NCI-H2227 (cell line): Measurements from ENCODE around the gene HRCT1.
"Not testable (repeated sequence)": the region's sequence is repeated elsewhere in the genome, so short reads cannot be mapped to it uniquely, and the experiment has no call there.

Source experiments
- DNase-seq: peaks from one replicate; lab custom pipeline; 2025; ENCODE audit not compliant: unreplicated experiment; lab: John Stamatoyannopoulos, UW

The HRCT1 gene

DNA sequence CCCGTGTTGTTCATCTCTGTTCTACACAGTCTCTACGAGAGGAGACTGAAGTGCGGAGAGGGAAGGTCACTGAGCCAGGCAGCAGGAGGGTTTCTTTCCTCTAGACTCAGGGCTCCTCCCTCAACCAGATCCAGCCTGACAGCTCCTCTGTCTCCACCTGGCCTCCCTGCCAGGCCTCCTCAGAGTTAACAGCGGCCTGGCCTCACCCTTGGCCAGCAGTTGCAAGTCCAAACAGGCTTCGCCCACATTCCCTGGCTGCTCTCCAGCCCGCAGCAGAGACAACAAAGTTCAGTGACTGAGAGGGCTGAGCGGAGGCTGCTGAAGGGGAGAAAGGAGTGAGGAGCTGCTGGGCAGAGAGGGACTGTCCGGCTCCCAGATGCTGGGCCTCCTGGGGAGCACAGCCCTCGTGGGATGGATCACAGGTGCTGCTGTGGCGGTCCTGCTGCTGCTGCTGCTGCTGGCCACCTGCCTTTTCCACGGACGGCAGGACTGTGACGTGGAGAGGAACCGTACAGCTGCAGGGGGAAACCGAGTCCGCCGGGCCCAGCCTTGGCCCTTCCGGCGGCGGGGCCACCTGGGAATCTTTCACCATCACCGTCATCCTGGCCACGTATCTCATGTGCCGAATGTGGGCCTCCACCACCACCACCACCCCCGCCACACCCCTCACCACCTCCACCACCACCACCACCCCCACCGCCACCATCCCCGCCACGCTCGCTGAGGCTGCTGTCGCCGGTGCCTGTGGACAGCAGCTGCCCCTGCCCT is at the start of gene HRCT1:
Gene HRCT1 (plus strand): TSS at position 291 of the 768 bp plus-strand sequence. CDS start 86 bp downstream, at position 377.
- no peak for DNase-seq

DNA sequence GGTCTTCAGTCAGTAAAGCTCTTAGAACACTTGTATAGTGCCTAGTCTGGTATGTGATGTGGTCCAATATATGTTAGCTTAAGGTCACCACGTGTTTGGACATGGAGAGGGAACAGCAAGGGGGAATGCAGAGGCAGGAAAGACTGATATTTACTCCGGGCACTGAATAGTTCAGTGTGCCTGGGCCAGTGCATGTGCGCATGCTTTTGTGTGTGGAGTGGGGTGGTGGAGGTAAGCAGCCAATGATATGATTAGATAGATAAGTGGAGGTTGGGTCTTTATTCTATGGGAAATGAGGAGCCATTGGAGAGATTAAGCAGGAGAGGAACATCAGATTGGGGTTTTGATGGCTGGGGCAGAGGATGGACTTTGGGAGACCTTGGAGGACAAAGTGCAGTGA is 49.8 kb upstream of the HRCT1 start:
- DNase-seq: no peak

DNA sequence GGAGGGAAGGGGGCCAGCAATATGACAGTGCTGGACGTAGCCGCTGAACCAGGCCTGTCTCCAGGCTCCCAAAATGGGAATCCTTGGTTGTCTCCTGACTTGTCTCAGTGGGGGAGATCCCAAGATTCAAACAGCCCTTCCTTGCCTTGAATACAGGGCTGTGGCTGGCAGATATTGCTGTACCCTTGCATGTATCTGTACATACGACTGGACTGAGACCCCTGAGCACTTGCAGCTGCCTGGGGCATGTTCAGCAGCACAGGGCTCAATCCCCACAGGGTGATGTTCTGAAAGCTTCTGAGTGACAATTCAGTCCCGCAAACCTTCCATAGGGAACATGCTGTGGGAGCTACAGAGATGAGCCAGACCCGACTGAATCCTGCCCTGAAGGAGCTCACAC is 49.1 kb upstream of the HRCT1 start:
- DNase-seq: no peak

DNA sequence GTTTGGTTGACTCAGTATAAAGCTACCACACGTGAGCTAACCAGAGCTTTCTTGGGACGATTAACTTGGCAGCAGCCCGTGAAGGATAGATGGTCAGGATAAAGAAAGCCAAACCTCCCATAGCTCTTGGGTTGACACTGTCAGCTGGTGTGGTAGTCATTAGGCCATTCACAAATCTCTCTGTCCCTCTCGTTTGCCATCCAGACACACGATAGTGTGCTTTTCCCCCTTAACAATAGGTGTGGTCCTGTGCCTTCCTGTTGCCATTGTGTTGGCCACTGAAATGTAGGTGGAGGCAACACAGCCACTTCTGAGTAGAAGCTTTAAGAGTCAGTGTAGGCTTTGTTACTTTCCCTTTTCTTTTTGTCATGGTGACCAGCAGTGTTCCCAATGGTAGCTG is 47.5 kb upstream of the HRCT1 start:
- DNase-seq: no peak

DNA sequence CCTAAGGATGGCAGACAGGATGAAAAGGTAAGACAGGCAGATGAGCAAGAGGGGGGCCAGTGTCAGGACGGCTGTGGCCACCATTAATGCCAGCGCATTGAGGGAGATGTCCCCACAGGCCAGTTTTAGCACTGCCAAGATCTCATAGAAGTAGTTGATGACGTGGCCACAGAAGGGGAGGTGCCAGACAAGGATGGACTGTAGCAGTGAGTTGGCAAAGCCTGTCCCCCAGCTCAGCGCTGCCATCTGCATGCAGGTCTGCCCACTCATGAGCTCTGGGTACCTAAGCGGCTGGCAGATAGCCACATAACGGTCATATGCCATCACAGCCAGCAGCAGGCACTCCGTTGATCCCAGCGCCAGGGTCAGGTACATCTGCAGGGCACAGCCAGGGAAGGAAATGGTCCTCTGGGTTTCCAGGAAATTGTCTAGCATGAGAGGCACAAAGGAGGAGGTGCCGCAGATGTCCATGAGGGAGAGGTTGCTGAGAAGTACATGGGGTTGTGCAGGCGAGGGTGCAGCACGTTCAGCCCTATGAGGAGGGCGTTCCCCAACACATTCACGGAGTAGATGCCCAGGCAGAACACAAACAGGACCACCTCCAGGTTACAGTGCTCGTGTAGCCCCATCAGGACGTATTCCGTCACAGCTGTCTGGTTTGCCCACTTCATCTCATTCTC is 46.6 kb upstream of the HRCT1 start:
- DNase-seq: no peak

DNA sequence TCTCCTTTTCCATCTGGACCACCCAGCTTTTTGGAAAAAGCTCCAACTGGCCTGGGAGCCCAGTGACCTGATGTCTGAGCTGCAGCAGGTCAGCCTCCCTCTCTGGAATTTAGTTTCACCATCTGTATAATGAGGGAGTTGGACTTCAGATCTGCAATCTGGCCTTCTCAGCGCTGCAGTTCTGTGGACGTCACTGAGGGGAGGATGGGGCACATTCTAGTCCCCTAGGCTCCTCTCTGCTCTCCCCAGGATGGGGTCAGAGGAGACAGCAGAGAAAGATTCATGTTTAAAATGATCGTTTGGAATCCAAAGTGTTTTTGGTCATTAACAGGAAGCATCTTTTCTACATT is 46.0 kb upstream of the HRCT1 start:
- DNase-seq: no peak

DNA sequence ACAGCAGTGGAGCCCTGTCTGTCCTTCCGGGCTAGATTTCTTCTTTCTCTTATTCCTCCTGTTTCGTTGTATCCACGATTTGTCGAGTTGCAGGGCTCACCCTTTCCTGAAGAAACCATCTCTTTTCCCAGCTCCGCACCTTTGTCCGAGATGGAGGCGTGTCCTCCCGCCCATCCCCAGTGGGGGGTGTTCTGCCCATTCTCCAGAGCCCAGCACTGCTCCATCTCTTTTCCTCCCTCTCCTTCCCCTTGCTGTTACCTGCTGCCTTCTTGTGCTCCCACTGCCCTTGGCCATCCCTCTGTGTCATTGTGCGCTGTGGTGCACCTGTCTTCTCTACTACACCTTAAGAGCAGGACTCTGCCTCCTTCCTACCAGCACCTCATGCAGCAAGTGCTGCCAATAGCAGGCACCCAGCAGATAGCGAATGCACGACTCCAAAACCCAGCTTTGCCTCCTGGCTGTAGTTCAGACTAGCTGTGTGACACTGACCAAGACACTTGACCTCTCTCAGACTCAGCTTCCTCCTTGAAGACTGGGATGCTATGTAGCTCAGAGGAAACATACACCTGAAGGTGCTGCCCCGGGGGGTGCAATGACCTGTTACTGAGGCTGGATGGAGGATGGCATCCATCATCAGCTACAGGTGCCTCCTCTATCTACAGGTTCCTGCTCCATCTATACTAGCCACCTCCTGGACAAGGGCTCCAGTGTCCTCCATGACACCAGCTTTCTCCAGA is 44.7 kb upstream of the HRCT1 start:
- no peak for DNase-seq

DNA sequence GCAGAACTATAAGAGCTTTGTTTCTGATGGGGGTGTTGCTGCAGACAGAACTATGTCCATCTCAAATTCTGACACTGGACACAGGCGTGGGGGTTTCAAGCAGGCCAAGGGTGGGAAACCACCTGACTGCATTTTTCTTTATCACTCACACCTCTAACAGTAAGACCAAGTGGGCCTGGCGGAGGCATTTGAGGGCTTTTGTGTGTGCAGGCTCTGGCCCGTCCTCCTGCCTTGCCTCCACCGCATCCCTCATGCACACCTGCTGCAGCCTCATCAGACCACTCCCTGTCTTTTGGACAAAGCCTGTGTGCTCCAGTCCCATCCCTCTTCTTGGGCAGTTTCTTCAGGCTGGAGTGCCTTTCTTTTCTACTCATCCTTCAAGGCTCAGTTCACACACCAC is 43.7 kb upstream of the HRCT1 start:
- DNase-seq: no peak

DNA sequence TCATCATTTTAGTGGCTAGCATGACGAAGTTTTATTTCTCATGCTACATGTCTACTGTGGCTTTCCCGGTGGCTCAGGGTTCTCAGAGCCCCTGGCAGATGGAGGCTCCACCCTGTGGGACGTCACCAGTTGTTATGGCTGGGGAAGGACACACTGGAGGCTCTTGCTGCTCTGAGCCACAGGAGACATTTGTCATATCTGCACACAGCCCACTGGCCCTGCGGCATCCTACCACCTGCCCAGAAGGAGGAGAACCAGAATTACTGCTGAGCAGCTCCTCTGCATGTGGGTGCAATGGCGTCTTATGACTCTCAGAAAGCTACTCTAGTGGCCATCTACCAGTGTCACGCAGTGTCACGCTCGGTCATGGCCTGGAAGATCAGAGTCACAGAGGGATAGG is 42.4 kb upstream of the HRCT1 start:
- DNase-seq: no peak

DNA sequence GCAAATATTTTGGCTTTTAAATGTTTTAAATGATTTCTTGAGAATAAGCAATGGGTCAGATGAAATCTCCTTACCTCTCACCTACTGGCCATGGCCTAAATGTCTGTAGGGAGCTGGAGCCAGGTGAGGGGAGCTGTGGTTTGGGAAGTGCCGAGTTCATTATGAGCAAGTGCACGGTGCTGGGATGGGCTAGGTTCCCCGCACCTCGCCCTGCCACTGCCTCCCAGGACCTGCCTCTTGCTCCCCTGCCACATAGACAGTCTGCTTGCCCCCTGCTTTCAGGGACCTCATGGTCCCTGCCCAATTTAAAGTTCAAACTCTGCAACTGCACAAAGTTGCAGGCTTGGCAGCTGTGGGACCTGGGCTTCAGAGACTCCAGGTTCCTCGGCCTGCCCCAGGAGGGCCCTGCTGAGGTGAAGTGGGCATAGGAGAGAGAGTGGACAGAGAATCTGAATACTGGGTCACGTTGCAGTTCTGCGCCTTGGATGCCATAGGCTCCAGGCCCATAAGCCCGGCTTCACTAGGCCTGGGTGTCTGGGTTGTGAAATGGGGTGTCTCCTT is 41.2 kb upstream of the HRCT1 start:
- DNase-seq: no peak

DNA sequence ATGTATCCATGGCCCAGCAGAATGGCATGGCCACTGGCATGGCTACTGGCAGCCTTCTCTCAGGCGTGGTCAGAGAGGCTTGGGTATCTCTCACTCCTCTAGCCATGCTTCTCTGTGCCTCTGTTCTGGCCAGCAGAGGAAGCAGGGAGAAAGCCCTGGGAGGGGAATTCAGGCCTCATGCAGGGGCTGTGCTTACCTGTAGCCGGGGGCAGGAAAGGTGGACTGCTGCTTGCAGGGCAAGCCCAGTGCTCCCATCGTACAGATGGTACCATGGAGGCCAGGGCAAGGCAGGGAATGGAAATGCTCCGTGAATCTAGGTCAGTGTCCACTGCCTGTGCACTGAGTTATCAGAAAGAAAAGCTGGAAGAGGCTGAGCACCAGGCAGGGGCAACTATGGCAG is 38.5 kb upstream of the HRCT1 start:
- no peak for DNase-seq

DNA sequence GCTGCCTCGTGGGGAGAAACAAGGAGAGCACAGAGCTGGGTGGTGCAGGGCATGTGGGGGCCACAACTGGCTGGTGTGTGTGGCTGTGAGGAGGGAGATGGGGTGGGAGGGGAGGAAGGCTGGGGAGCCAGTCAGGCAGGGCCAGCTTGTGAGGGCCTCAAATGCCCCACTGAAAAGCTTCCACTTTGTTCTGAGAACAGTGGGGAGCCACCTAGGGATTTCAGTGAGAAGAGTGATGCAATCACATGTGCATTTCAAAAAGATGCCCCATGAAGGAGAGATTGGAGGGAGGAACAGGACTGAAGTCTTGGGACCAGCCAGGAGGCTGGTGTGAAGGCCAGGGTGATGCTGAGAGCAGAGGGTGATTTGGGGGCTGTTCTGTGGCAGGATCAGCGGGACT is 37.1 kb upstream of the HRCT1 start:
- DNase-seq: no peak

DNA sequence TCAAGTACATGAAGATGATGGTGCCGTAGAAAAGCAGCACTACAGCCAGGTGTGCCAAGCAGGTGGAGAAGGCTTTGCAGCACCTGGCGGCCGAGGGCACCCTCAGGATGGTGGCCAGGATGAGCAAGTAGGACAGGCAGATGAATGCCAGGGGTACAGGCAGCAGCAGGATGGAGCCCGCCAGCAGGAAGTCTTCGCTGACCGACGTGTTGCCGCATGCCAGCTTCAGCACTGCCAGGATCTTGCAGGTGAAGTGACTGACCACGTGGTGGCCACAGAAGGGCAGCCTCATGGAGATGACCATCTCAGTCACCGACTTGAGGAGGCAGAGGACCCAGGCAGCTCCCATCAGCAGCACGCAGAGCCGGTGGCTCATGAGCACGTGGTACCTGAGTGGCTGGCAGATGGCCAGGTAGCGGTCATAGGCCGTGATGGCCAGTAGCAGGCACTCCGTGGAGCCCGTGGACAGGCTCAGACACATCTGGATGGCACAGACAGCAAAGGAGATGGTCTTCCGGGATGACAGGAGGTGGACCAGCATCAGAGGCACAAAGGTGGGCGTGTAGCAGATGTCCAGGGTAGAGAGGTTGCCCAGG is 36.3 kb upstream of the HRCT1 start:
- DNase-seq: no peak

DNA sequence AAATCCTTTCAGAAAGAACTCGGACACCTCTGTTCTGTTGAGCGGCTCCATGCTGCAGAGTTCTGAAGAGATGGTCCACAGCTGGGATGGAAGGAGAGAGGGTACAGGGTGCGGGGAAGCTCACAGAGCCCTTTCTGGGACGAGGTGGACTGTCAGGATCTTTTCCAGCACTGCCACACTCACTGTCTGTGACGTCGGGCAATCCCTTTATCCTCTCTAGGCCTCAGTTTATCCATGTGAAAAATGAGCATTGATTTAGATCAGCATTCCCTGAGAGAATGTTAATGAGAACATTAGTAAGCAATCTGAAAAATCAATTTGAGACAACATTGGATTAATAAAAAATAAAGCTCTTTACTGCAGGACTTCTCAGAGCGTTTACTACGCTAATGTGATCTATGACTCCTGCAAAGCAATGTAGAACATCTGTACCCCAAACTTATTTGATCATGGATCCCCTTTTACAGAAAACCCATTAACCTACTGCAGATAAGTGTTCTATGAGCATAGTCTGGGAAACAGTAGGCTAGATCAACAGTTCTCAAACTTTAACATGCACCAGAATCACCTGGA is 35.6 kb upstream of the HRCT1 start, which contains the start of gene OR13J1:
Gene OR13J1 (minus strand): TSS at position 51 of the 573 bp plus-strand sequence. CDS start 0 bp downstream, at position 51.
- no peak for DNase-seq

DNA sequence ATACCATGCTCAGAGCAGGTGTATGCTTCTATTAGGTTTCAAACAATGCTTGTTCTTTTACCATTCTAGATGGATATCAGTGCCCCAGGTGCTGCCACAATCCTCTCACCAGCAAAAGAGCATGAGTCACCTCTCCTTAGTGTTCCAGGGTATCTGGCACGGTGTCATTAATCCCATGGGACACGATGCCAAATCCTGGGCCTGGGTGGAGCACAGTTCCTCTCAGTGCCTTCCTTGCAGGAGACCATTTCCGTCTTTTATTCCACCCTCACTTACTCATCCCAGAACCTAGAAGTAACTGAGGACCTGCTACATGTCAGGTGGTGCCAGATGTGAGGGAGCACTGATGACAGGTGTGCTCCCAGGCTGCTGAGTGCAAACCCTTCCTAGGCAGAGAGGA is 34.5 kb upstream of the HRCT1 start:
- no peak for DNase-seq

DNA sequence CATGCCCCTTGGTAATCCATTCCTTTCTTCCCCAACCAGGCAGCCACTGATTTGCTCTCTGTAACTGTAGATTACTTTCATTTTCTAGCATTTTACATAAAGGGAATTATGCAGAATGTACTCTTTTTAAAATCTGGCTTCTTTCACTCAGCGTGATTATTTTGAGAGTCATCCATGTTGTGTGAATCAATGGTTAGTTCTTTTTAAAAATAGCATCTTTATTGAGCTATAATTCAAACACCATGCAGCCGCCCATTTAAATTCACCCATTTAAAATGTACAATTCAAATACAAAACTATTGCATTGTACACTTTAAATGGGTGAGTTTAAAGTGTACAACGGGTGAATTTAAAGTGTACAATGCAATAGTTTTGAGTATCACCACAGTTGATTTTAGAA is 33.5 kb upstream of the HRCT1 start:
- no peak for DNase-seq

DNA sequence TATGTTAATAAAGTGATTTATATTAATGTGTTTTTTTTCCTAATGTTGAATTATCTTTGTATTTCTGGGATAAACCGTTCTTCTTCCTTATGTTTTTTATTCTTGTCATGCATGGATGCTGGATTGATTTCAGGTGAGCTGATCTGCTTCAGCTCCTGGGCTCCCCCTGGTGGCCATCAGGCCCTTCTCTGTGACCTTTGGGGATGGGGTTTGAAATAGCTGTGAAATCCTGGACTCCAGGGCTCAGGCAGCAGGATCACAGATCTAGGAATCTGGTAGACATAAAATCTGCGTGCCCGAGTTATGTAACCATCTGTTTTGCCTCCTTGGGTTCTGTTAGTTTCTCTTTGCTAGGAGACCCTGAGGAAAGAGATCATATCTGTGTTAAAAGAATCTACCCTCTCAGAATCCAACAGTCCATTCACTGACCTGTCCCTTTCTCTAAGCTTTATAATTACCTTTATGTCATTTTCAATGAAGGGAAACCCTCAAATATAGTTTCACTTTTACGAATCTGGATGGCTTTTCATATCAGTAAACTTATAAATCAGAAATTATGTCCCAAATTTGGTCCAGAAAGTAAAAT is 23.6 kb upstream of the HRCT1 start:
- DNase-seq: peak; percentile 69

DNA sequence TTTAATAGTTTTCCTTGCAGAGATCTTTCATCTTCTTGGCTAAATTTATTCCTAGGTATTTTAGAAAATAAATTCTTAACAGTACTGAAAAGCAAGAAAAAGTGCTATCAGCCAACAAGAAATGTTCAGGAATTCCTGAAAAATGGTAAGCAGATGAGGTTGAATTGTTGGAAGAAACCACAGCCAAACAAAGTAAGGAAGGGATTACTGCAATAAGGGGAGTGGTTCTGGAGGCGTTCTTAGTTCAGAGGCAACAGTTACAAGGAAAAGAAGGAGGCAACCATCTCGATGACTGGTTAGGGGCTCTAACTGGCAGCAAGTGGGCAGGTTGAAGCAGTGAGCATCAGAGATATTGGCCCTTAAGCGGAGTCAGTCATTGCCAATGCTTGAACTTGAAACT is 23.0 kb upstream of the HRCT1 start:
- no peak for DNase-seq

DNA sequence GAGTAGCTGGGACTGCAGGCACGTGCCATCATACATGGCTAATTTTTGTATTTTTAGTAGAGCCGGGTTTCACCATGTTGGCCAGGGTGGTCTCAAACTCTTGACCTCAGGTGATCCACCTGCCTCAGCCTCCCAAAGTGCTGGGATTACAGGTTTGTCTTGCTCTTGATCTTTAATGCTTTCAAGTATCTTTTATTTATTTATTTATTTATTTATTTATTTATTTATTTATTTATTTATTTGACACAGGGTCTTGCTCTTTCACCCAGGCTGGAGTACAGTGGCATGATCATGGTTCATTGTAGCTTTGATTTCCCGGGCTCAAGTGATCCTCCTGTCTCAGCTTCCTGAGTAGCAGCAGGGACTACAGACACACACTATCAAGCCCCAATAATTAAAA is 21.1 kb upstream of the HRCT1 start:
- not testable (repeated sequence) for DNase-seq

DNA sequence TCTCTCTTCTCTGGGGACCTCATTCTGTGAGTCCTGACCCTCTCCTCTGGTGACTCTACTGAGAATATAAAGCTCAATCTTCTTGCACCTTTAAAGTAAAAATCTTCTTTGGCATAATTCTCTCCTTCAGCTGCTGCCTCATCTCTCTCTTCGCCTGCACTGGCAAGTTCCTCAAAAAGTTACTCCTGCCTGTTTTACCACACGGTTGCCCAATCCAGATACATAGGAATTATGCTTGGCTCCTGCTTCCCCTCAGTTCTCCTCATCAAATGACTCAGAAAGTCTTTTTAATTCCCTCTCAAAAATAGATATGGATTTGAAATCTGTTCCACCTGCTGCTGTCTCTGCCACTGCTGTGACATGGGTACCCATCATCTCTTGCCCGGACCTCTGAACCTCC is 14.4 kb upstream of the HRCT1 start:
- DNase-seq: no peak

DNA sequence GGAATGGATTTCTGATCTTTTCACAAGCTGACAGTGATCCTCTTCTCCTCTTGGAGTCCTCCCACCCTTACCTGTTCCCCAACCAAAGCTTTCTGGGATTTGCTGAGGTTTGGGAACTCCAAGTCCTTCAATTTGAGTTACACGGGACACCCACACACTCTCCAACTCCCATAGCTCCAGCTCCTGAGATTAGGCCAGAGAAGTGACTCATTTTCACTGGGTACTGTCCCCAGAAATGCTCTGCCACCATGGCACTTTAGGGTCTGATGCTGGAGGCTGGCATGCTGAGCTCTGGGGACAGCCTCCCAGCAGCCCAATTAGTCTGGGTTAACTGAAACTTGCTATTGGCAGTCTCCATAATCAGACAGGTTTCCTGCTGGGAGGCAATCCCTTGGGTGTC is 14.0 kb upstream of the HRCT1 start:
- DNase-seq: no peak
